ENCODE measurements around the gene PPIA.

Gene PPIA

GRCh38 chr7:44760034-44760580, 36.4 kb upstream of the PPIA start:
- no peak for DNase-seq (ENCODE audit: low spot score)
- no peak for TF ChIP-seq CTCF (IDR thresholded peaks at IDR 0.05; ENCODE audit: extremely low read depth, missing control alignments)

GRCh38 chr7:44761207-44762161, 35.0 kb upstream of the PPIA start:
- DNase-seq (ENCODE audit: low spot score), result peak; percentile 25
- TF ChIP-seq CTCF (IDR thresholded peaks at IDR 0.05; ENCODE audit: extremely low read depth, missing control alignments), result no peak

GRCh38 chr7:44762300-44762699, 34.2 kb upstream of the PPIA start:
- no peak for DNase-seq (ENCODE audit: low spot score)

GRCh38 chr7:44762726-44763522, 33.6 kb upstream of the PPIA start:
- DNase-seq (ENCODE audit: low spot score), result peak; percentile 28
- no peak for TF ChIP-seq CTCF (IDR thresholded peaks at IDR 0.05; ENCODE audit: extremely low read depth, missing control alignments)

More at GRCh38 chr7:44762300-44762699, 34.2 kb upstream of the PPIA start:
- no peak for TF ChIP-seq CTCF (IDR thresholded peaks at IDR 0.05; ENCODE audit: extremely low read depth, missing control alignments)

GRCh38 chr7:44764081-44764480, 32.4 kb upstream of the PPIA start:
- no peak for TF ChIP-seq CTCF (IDR thresholded peaks at IDR 0.05; ENCODE audit: extremely low read depth, missing control alignments)
- no peak for DNase-seq (ENCODE audit: low spot score)

- DNase-seq (ENCODE audit: low spot score), result no peak
- no peak for TF ChIP-seq CTCF (IDR thresholded peaks at IDR 0.05; ENCODE audit: extremely low read depth, missing control alignments)
These were observed 31.6 kb upstream of the PPIA start for GRCh38 chr7:44764665-44765578.
